Liver (tissue), 3 donors: Measurements from ENCODE around the gene KHDC3L.

Experiments
- ATF3 ChIP-seq: IDR thresholded peaks from 2 replicates; pipeline ENCODE4 v1.6.1; 2016; ENCODE audit warnings: antibody characterized with exemption
- CTCF ChIP-seq: fragments of 150-350 bp; IDR thresholded peaks from 2 replicates; pipeline ENCODE4 v1.5.1; 2017; ENCODE audit warnings: improper control_type of control experiment, low read depth, low read length; ENCODE audit not compliant: missing input control
- EGR1 ChIP-seq, 2 donors: IDR thresholded peaks; 2 replicates each; pipeline ENCODE4 v1.6.1; 2016 to 2018; ENCODE audit warnings: antibody characterized with exemption in 2 of 2, low read depth in 2 of 2
- FOXA1 ChIP-seq: IDR thresholded peaks from 2 replicates; pipeline ENCODE4 v1.6.1; 2016; ENCODE audit warnings: antibody characterized with exemption
- GABPA ChIP-seq, 2 donors: IDR thresholded peaks in 1 of 2; conservative IDR thresholded peaks in 1 of 2; 2 replicates each; pipeline ENCODE4 v1.6.1; 2016; ENCODE audit warnings: antibody characterized with exemption in 2 of 2, mild to moderate bottlenecking in 1 of 2, moderate library complexity in 1 of 2
- RAD21 ChIP-seq, 2 donors: IDR thresholded peaks; 2 replicates each; pipeline ENCODE4 v1.6.1; 2016; ENCODE audit warnings: antibody characterized with exemption in 2 of 2, mild to moderate bottlenecking in 2 of 2
- REST ChIP-seq: IDR thresholded peaks from 2 replicates; pipeline ENCODE4 v1.6.1; 2016; ENCODE audit warnings: antibody characterized with exemption, mild to moderate bottlenecking
- RXRA ChIP-seq, 2 donors: IDR thresholded peaks; 2 replicates each; pipeline ENCODE4 v1.6.1; 2017 to 2018; ENCODE audit warnings: antibody characterized with exemption in 2 of 2, mild to moderate bottlenecking in 1 of 2
- SP1 ChIP-seq: IDR thresholded peaks from 2 replicates; pipeline ENCODE4 v1.6.1; 2018; ENCODE audit warnings: antibody characterized with exemption, mild to moderate bottlenecking
- TAF1 ChIP-seq: conservative IDR thresholded peaks from 2 replicates; pipeline ENCODE4 v1.6.1; 2016; ENCODE audit warnings: antibody characterized with exemption, mild to moderate bottlenecking
- donor health status: healthy.
- donor health status: healthy.

GRCh38 chr6:73329201-73329600 lies 33.3 kb upstream of the KHDC3L start:
- no peak for TF ChIP-seq CTCF
- TF ChIP-seq ATF3 = no peak
- no peak for TF ChIP-seq FOXA1
- TF ChIP-seq TAF1 = no peak
- TF ChIP-seq RAD21 (IDR thresholded peaks at IDR 0.05) = no peak
- no peak for TF ChIP-seq EGR1 (IDR thresholded peaks at IDR 0.05; ENCODE audit: low read depth in 2 of 2)
- TF ChIP-seq REST = no peak
- TF ChIP-seq GABPA (IDR thresholded peaks at IDR 0.05 in 1 of 2, conservative IDR thresholded peaks at IDR 0.05 in 1 of 2) = no peak
- TF ChIP-seq RXRA (IDR thresholded peaks at IDR 0.05) = no peak
- no peak for TF ChIP-seq SP1
